Neuronal stem cell (in vitro differentiated cells): ENCODE data around the gene GRIK4.
"Not testable (repeated sequence)": the region's sequence is repeated elsewhere in the genome, so short reads cannot be mapped to it uniquely, and the experiment has no call there.

ENCODE experiments used
- DNase-seq: peaks from one replicate; pipeline ENCODE4 v3.0.0-alpha.2; 2013; ENCODE audit warnings: low spot score
- H2AFZ ChIP-seq: one replicate; pipeline ENCODE4 v1.6.1; 2013; ENCODE audit warnings: mild to moderate bottlenecking, low read length, inconsistent platforms
- H2AK5ac ChIP-seq: 2 replicates; pipeline ENCODE4 v1.6.1; 2013; ENCODE audit warnings: low read depth, mild to moderate bottlenecking, inconsistent platforms, low read length, moderate library complexity, mixed read lengths
- H2BK120ac ChIP-seq: 2 replicates; pipeline ENCODE4 v1.6.1; 2013; ENCODE audit warnings: low read depth, mild to moderate bottlenecking, inconsistent platforms, low read length, moderate library complexity, mixed read lengths
- H2BK12ac ChIP-seq: one replicate; pipeline ENCODE4 v1.6.1; 2013; ENCODE audit warnings: low read length, inconsistent platforms
- H2BK15ac ChIP-seq: 2 replicates; pipeline ENCODE4 v1.6.1; 2013; ENCODE audit warnings: mild to moderate bottlenecking, low read length, inconsistent platforms, mixed read lengths
- H2BK5ac ChIP-seq: one replicate; pipeline ENCODE4 v1.6.1; 2013; ENCODE audit warnings: inconsistent platforms, mild to moderate bottlenecking, low read length, moderate library complexity
- H3K14ac ChIP-seq: one replicate; pipeline ENCODE4 v1.6.1; 2013; ENCODE audit warnings: low read length, inconsistent platforms
- H3K18ac ChIP-seq: 2 replicates; pipeline ENCODE4 v1.6.1; 2013; ENCODE audit warnings: low read length, inconsistent platforms
- H3K23ac ChIP-seq: 2 replicates; pipeline ENCODE4 v1.6.1; 2013; ENCODE audit warnings: low read depth, mild to moderate bottlenecking, mixed read lengths, low read length, inconsistent platforms; ENCODE audit not compliant: poor library complexity
- H3K27ac ChIP-seq: replicated peaks from 3 replicates; pipeline ENCODE4 v1.5.1; 2013; ENCODE audit warnings: low read length, inconsistent platforms
- H3K27me3 ChIP-seq, 3 experiments: 2 replicates each; pipeline ENCODE4 v1.6.1; 2013; ENCODE audit warnings: low read length in 3 of 3, mild to moderate bottlenecking in 2 of 3, inconsistent platforms in 1 of 3, low read depth in 1 of 3, mixed read lengths in 1 of 3, moderate library complexity in 1 of 3; ENCODE audit not compliant: control insufficient read depth in 3 of 3, insufficient read depth in 3 of 3
- H3K36me3 ChIP-seq, 2 donors: replicated peaks in 1 of 2; 2 replicates each; pipeline ENCODE4 v1.6.1; 2013; ENCODE audit warnings: low read length in 2 of 2; ENCODE audit not compliant: control insufficient read depth in 2 of 2, insufficient read depth in 2 of 2
- H3K4ac ChIP-seq: 2 replicates; pipeline ENCODE4 v1.6.1; 2013; ENCODE audit warnings: inconsistent platforms, mild to moderate bottlenecking, low read length, moderate library complexity
- H3K4me1 ChIP-seq, 2 donors: 1 replicate in 1 of 2; 2 replicates in 1 of 2; pipeline ENCODE4 v1.6.1; 2013; ENCODE audit warnings: low read length in 2 of 2, low read depth in 1 of 2; ENCODE audit not compliant: control insufficient read depth in 2 of 2, insufficient read depth in 1 of 2
- H3K4me2 ChIP-seq: one replicate; pipeline ENCODE4 v1.6.1; 2013; ENCODE audit warnings: mild to moderate bottlenecking, low read length, inconsistent platforms; ENCODE audit not compliant: insufficient read depth, poor library complexity, severe bottlenecking
- H3K4me3 ChIP-seq, 2 donors: 2 replicates each; pipeline ENCODE4 v1.5.1; 2013; ENCODE audit warnings: low read length in 2 of 2, mild to moderate bottlenecking in 2 of 2, inconsistent platforms in 1 of 2, moderate library complexity in 1 of 2
- H3K79me1 ChIP-seq: one replicate; pipeline ENCODE4 v1.6.1; 2013; ENCODE audit warnings: low read depth, mild to moderate bottlenecking, inconsistent platforms, low read length, moderate library complexity
- H3K9ac ChIP-seq: one replicate; pipeline ENCODE4 v1.6.1; 2013; ENCODE audit warnings: mild to moderate bottlenecking, low read depth, low read length, inconsistent platforms; ENCODE audit not compliant: poor library complexity
- H3K9me3 ChIP-seq, 2 donors: replicated peaks in 1 of 2; 2 replicates each; pipeline versions ENCODE3 to v1.6.1; 2013; ENCODE audit warnings: low read length in 2 of 2, mild to moderate bottlenecking in 2 of 2, inconsistent platforms in 1 of 2, low read depth in 1 of 2, mixed read lengths in 1 of 2, moderate library complexity in 1 of 2; ENCODE audit not compliant: control insufficient read depth in 2 of 2, insufficient read depth in 1 of 2
- H4K8ac ChIP-seq: one replicate; pipeline ENCODE4 v1.6.1; 2013; ENCODE audit warnings: low read depth, mild to moderate bottlenecking, inconsistent platforms, low read length, moderate library complexity
- H4K91ac ChIP-seq: one replicate; pipeline ENCODE4 v1.6.1; 2013; ENCODE audit warnings: low read length, low read depth, mild to moderate bottlenecking, inconsistent platforms; ENCODE audit not compliant: poor library complexity
- WGBS, 2 donors: extraction: QIAGEN DNeasy Blood & Tissue Kit; methylation state at CpG; one replicate each; pipeline ENCODE4 v1.1.7; 2013; ENCODE audit warnings: missing lambda C conversion rate in 2 of 2, mixed read lengths in 1 of 2; ENCODE audit not compliant: insufficient read length in 2 of 2, insufficient replicate concordance in 1 of 2; ENCODE audit errors: extremely low coverage in 2 of 2; 5-methylcytosine and 5-hydroxymethylcytosine counted together

Gene GRIK4

GRCh38 chr11:120501440-120501839 is 10.1 kb upstream of the GRIK4 start:
- H2AK5ac ChIP-seq, result no peak overlapping the region
- H3K4ac ChIP-seq, result no peak overlapping the region
- no peak overlapping the region for H2BK12ac ChIP-seq
- H3K4me2 ChIP-seq, result no peak overlapping the region
- no peak overlapping the region for H2AFZ ChIP-seq
- no peak for DNase-seq
- no peak overlapping the region for H3K23ac ChIP-seq
- no peak overlapping the region for H3K9ac ChIP-seq
- H2BK5ac ChIP-seq, result no peak overlapping the region
- no peak overlapping the region for H2BK15ac ChIP-seq
- no CpG with 5 or more reads among the region's 2 CpGs for WGBS, 2 donors
- H3K4me1 ChIP-seq, result peaks cover 0 to 10% of the 10 kb centered on the region in 2 donors
- no peak overlapping the region for H4K91ac ChIP-seq
- H3K14ac ChIP-seq, result no peak overlapping the region
- no peaks in the 10 kb centered on the region for H3K9me3 ChIP-seq
- H3K18ac ChIP-seq, result no peak overlapping the region
- no peaks in the 10 kb centered on the region for H3K27me3 ChIP-seq
- H4K8ac ChIP-seq, result no peak overlapping the region
- no peaks in the 10 kb centered on the region for H3K79me1 ChIP-seq
- H3K36me3 ChIP-seq, result no peaks in the 10 kb centered on the region
- no peak overlapping the region for H2BK120ac ChIP-seq
- no peak overlapping the region for H3K27ac ChIP-seq
- no peak overlapping the region for H3K4me3 ChIP-seq

GRCh38 chr11:120501976-120502755 is 9.4 kb upstream of the GRIK4 start:
- no peak overlapping the region for H2AK5ac ChIP-seq
- no CpG with 5 or more reads among the region's 5 CpGs for WGBS, 2 donors
- no peak overlapping the region for H3K4ac ChIP-seq
- no peak overlapping the region for H2AFZ ChIP-seq
- peaks cover 0 to 8% of the 10 kb centered on the region in 2 donors for H3K4me1 ChIP-seq
- no peaks in the 10 kb centered on the region for H3K9me3 ChIP-seq
- H2BK15ac ChIP-seq, result no peak overlapping the region
- H3K9ac ChIP-seq, result no peak overlapping the region
- no peak for DNase-seq
- no peak overlapping the region for H2BK120ac ChIP-seq
- H3K79me1 ChIP-seq, result no peaks in the 10 kb centered on the region
- no peak overlapping the region for H3K4me3 ChIP-seq
- no peak overlapping the region for H3K14ac ChIP-seq
- no peak overlapping the region for H2BK12ac ChIP-seq
- no peak overlapping the region for H3K23ac ChIP-seq
- no peak overlapping the region for H3K4me2 ChIP-seq
- H2BK5ac ChIP-seq, result no peak overlapping the region
- H3K27ac ChIP-seq, result no peak overlapping the region
- no peaks in the 10 kb centered on the region for H3K36me3 ChIP-seq
- H3K27me3 ChIP-seq, result no peaks in the 10 kb centered on the region
- H3K18ac ChIP-seq, result no peak overlapping the region
- H4K8ac ChIP-seq, result no peak overlapping the region
- no peak overlapping the region for H4K91ac ChIP-seq

- not testable (repeated sequence) for H3K4me3 ChIP-seq, H4K91ac ChIP-seq, H3K9ac ChIP-seq, H3K36me3 ChIP-seq, H4K8ac ChIP-seq, H2BK15ac ChIP-seq, H3K27me3 ChIP-seq, H2BK12ac ChIP-seq, H2AK5ac ChIP-seq, H2BK120ac ChIP-seq, H3K27ac ChIP-seq, H3K23ac ChIP-seq, H2AFZ ChIP-seq, H3K79me1 ChIP-seq, H3K14ac ChIP-seq, H3K4ac ChIP-seq, H2BK5ac ChIP-seq, H3K9me3 ChIP-seq, H3K4me2 ChIP-seq, H3K4me1 ChIP-seq, H3K18ac ChIP-seq, DNase-seq
- WGBS, 2 donors, result no CpG with 5 or more reads among the region's 3 CpGs
These were observed 8.0 kb upstream of the GRIK4 start for GRCh38 chr11:120503529-120503928.

GRCh38 chr11:120505801-120506425 is 5.6 kb upstream of the GRIK4 start:
- no peak overlapping the region for H3K14ac ChIP-seq
- H3K4me3 ChIP-seq, result no peak overlapping the region
- no peak overlapping the region for H3K4me2 ChIP-seq
- H3K4me1 ChIP-seq, result peaks cover 0 to 5% of the 10 kb centered on the region in 2 donors
- H3K4ac ChIP-seq, result no peak overlapping the region
- H4K8ac ChIP-seq, result no peak overlapping the region
- H3K27ac ChIP-seq, result no peak overlapping the region
- H2BK12ac ChIP-seq, result no peak overlapping the region
- H3K27me3 ChIP-seq, result peaks cover 0 to 9% (median 4%) of the 10 kb centered on the region in 3 experiments
- H4K91ac ChIP-seq, result no peak overlapping the region
- DNase-seq, result no peak
- no peak overlapping the region for H2BK15ac ChIP-seq
- no peak overlapping the region for H2AFZ ChIP-seq
- no CpG with 5 or more reads among the region's 7 CpGs for WGBS, 2 donors
- H3K23ac ChIP-seq, result no peak overlapping the region
- H2AK5ac ChIP-seq, result no peak overlapping the region
- no peak overlapping the region for H2BK120ac ChIP-seq
- H3K36me3 ChIP-seq, result no peaks in the 10 kb centered on the region
- H3K18ac ChIP-seq, result no peak overlapping the region
- H2BK5ac ChIP-seq, result no peak overlapping the region
- no peaks in the 10 kb centered on the region for H3K9me3 ChIP-seq
- H3K79me1 ChIP-seq, result no peaks in the 10 kb centered on the region
- H3K9ac ChIP-seq, result no peak overlapping the region
